ENCODE data around the gene IER5. TPM values are rescaled to one million over a fixed set of nuclear protein-coding genes. Genes with fewer than 3 reads are reported as not detected.

The IER5 gene
- polyA plus RNA-seq, 4 donors: 5.5 to 11.8 (median 6.7) TPM

DNA sequence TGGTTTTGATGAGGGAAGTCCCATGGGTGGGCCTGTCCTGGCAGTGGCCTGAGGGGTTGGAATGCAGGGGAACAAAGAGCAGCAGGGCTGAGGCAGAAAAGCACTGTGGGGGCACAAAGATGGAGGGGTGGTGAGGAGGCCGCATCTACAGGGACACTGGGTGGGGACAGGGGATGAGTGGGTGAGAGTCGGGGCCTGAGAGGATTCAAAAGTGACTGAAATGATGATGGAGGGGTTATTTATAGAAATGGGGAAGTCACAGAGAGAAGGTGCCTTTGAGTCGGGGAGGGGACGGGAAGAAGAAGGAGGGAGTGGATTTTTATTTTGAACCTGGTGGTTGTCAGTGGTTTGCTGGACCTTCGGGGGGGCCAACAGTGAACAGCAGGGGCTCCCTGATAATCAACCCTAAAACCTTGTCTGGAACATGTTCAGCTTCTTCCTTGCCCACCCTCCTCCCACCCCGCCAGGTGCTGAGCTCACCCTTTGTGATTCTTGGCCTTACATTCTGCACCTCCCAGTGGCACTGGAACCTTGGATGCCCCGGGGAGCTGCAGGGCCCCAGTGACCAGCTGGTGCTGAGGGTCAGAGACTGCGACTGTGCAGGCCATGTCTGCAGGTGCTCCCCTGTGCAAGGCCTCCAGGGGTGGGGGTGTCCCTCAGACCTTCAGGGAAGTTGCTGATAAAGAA, 42.9 kb downstream of the IER5 start:
- DNase-seq (ENCODE audit: low read depth in 4 of 4, low spot score in 3 of 4): no peak

DNA sequence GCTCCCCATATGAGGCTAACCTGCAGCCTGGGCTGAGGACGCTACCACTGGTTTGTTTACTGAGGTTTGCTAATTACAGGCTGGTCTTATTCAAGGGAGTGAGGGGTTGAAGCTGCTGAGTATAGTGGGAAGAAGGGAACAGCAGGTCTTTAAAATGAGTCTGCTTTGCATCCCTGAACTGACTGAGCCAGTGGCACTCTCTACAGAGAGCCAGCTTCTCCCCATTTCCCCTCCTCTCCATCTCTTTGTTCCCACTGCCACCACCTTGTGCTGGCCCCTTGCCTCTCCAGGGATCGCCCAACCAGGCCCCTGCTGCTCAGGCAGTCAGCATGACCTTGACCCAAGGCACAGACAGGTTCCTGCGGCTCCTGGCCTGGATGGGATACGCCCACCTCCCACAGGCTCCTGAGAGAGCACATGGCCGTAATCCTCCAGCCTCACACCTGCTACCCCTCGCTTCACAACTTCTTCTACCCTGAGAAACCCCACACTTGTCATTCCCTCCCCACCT, 45.0 kb downstream of the IER5 start:
- DNase-seq (ENCODE audit: low read depth in 4 of 4, low spot score in 3 of 4): no peak

DNA sequence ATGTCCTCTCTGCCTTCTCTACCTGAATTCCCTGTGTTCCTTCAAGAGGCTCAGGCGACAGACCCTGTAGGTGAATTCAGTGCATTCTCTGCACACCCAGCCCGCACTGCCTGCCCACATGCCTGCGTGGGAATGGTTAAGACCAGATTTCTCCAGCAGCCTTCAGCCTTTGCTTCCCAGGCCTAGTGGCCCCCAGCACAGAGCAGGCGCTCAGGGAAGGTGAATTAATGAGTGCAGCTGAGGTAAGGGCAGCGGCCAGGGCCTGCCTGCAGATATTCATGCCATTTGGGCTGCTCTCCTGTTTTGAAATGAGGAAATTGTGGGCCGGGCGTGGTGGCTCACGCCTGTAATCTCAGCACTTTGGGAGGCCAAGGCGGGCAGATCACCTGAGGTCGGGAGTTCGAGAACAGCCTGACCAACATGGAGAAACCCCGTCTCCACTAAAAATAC, 45.5 kb downstream of the IER5 start:
- no peak for DNase-seq (ENCODE audit: low read depth in 4 of 4, low spot score in 3 of 4)

DNA sequence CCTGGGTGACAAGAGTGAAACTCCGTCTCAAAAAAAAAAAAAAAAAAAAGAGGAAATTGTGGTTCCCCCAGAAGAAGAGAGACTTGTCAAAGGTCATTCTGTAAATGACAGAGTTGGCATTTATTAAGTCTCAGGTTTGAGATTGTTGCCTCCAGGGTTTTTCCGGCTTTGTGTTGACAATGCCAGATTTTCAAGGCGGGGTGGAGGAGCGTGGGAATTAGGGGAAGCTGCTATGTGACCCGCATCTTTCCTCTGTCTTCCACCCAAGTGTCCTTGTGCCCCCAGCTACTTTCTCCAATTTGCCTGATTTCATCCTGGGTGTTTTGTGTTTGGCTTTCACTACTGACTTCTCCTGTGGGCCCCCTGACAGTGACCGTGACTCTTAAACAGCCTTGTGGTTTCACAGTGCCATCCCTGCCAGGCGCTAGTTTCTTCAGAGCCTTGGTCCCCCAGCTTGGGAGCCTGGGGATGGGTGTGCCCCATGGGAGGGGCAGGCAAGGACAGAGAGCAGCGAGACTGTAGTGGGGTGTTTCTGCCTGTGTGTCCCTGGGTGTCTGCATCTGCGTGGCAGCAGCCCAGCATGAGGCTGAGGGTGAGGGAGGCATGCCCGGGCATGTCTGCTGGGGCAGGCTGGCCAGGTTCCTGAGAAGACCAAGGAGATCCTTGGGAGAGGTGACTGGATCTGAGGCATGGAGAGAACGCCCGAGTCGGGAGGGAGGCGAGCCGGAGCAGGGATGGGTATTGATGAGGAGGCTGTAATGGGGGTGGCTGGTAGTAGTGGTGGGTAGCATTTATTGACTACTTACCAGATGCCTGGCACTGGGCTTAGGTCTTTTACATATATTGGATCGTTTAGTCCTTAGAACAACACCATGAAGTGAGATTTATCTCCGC, 46.3 kb downstream of the IER5 start:
- no peak for DNase-seq (ENCODE audit: low read depth in 4 of 4, low spot score in 3 of 4)

DNA sequence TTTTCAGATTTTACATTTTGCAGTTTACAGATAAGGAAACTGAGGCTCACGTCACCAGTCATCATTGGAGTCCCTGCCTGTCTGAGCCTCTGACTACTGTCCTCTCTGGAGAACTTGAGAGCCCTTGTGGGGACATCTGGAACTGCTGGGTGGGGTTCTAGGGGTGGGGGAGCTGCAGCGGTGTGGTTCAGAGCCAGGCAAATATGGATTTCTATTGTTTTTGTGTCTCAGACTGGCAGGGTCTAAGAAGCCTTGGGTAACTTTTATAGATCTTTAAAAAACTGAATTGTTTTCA, 46.9 kb downstream of the IER5 start:
- no peak for DNase-seq (ENCODE audit: low read depth in 4 of 4, low spot score in 3 of 4)

DNA sequence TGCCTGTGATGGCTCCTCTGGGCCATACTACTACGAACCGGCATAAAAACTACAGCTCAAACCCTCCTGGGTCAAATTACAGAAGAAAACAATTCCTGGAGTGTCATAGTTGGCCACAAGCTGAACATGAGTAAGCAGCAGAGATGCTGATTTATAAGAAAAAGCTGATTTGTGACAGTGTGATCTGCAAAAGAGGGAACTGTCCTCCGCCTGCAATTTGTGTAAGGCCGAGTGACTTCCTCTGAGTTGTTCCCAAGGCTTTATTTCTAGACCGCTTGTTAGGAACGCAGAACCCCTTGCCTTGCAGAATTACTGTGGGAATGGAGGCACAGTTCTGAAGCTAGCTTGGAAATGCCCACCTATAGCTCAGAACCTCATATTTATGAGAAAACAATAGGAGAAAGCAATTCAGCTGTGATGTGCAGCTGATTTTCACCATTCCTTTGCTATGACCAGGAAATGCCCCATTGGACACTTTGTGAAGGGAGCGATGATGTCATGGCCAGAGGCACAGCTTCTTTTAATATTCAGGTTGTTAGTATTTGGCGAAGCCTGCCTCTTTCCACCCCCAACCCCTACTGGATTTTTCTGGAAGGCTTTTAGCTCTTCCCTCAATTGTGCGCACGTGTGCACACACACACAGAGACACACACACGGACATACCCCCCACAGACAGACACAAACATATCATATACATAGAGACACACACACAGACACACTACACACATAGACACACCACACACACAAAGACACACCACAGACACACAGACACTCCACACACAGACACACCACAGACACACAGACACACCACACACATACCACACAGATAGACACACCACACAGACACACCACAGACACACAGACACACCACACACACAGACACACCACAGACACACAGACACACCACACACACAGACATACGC, 47.6 kb downstream of the IER5 start:
- DNase-seq (ENCODE audit: low read depth in 4 of 4, low spot score in 3 of 4): no peak

DNA sequence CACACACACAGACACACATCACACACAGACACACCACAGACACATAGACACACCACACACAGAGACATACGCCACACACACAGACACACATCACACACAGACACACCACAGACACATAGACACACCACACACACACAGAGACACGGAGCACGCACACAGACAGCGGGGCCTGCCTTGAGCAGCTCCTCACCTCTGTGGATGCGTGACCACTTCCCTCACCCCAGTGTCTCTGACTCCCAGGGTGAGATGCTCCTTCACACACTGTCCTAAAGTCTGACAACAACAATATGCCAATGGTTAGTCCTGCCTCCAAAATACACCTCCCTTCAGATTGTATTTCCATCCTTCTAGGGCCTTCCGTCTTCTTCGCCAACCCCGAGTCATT, 48.2 kb downstream of the IER5 start:
- DNase-seq (ENCODE audit: low read depth in 4 of 4, low spot score in 3 of 4): no peak

DNA sequence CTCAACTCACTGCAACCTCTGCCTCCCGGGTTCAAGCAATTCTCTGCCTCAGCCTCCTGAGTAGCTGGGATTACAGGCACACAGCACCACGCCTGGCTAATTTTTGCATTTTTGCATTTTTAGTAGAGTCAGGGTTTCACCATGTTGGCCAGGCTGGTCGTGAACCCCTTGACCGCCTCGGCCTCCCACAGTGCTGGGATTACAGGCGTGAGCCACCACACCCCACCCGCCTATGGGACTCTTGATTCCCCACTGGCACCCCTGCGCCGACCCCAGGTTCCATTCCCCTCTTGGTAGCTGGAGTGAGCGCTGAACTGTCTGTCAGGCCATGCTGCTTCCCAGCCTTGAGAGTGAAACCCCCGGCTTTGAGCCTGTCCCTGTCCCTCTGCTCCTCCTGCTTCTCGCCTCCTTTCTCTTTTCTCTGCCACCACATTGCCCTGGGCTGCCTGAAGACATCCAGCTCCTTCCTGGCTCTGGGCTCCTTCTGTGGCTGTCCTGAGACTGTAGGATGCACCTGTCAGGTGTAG, 48.8 kb downstream of the IER5 start:
- no peak for DNase-seq (ENCODE audit: low read depth in 4 of 4, low spot score in 3 of 4)

DNA sequence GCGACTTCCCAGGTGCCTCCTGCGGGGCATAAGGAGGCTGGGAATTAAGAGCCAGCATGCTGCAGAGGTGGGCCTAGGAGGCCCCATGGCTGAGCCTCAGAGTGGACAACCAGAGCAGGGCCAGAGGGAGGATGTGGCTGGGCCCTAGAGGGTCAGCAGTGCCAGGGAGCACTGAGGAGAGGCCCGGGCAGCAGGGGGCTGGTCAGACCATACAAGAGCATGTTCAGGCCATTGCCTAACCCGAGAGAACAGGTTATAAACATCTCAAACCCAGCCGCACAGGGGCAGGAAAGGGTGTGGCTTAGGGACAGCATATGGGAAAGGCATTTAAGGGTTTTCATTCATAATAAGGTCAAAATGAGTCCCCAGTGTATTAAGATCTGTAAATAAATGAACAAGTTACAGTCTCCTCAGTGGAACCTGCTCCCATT, 51.1 kb downstream of the IER5 start:
- DNase-seq (ENCODE audit: low read depth in 4 of 4, low spot score in 3 of 4): no peak

DNA sequence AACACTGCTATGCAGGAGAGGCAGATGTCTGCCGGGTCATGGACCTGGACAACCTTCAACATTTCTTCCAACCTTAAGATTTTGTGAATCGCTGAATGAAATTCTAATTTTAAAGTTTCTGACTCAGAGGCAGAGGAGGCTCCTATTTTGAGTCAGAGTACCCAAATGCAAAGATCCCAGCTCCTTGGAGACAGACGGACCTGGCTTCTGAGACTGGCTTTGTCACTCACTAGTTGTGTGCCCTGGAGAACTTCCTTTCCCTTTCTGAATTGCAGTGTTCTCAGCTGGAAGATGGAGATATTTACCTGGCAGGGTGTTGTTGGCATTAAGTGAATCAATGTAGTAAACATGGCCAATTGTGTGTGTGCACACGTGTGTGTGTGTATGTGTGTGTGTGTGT, 51.9 kb downstream of the IER5 start:
- no peak for DNase-seq (ENCODE audit: low read depth in 4 of 4, low spot score in 3 of 4)

DNA sequence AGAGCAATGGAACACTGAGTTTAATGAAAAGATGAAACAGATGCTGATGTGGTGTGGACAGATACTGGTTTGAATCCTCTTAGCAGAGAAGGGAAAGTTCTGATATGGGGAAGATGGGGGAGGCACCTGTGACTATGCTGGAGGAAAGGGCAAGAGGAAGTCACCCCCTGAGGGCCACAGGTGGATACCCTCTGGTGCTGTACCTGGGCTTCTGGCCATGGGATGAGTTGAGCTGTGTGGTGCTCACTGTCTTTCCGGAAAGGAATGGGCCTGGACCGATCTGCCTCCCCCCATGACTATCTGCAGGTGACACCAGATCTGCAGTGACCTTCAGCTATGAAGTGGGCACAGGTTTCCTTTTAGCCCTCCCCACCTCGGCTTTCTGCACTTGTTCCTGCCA, 52.4 kb downstream of the IER5 start:
- DNase-seq (ENCODE audit: low read depth in 4 of 4, low spot score in 3 of 4): no peak

DNA sequence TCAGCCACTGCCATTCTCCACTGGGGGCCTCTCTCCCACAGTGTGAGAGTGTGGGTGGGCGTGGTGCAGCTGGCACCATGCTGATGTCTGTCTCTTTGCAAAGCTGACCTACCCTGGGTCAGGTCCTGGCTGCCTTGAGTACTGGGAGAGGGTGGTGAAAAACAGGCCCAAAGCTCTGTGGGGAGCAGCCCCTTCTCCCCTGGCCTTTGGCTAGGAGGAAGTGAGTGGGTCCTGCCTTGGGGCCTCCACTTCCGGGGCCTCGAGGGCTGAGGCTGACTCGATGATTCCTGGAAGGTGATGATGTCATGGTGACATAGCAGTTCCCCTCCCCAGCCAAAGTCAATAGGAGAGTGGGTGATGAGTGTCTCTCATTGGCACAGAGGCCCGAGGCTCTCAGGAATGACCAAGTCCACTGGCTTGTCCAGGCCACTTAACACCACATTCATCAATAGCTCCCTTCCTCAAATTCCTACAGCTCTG, 53.0 kb downstream of the IER5 start:
- DNase-seq (ENCODE audit: low read depth in 4 of 4, low spot score in 3 of 4): no peak

Other genes with a start within 250 kb of the IER5 start
- gene KIAA1614, start 175.8 kb upstream of the IER5 start, polyA plus RNA-seq (ENCODE audit: insufficient read length in 4 of 4): 1 to 10 TPM; 5.0 to 9.8 (median 7.7) TPM
- gene STX6, start 65.8 kb upstream of the IER5 start, polyA plus RNA-seq (ENCODE audit: insufficient read length in 4 of 4): 10 to 100 TPM; 26.5 to 33.0 (median 30.2) TPM
- gene MR1, start 54.7 kb upstream of the IER5 start, polyA plus RNA-seq (ENCODE audit: insufficient read length in 4 of 4): 10 to 100 TPM in 1 of 4 donors, 1 to 10 TPM in 3; 4.1 to 16.5 (median 4.9) TPM

All from left renal pelvis (tissue), 4 donors.